VCaP (cell line): Measurements from ENCODE around the gene PTMA.

ENCODE experiments used
- H3K27ac ChIP-seq: fragments of 450-650 bp; 2 replicates; pipeline ENCODE4 v1.5.1; 2017
- TF ChIP-seq, protein P1 (sequence below): fragments of 450-650 bp; conservative IDR thresholded peaks from 2 replicates; pipeline ENCODE4 v1.5.1; 2017; ENCODE audit warnings: mild to moderate bottlenecking, moderate library complexity

The PTMA gene

DNA sequence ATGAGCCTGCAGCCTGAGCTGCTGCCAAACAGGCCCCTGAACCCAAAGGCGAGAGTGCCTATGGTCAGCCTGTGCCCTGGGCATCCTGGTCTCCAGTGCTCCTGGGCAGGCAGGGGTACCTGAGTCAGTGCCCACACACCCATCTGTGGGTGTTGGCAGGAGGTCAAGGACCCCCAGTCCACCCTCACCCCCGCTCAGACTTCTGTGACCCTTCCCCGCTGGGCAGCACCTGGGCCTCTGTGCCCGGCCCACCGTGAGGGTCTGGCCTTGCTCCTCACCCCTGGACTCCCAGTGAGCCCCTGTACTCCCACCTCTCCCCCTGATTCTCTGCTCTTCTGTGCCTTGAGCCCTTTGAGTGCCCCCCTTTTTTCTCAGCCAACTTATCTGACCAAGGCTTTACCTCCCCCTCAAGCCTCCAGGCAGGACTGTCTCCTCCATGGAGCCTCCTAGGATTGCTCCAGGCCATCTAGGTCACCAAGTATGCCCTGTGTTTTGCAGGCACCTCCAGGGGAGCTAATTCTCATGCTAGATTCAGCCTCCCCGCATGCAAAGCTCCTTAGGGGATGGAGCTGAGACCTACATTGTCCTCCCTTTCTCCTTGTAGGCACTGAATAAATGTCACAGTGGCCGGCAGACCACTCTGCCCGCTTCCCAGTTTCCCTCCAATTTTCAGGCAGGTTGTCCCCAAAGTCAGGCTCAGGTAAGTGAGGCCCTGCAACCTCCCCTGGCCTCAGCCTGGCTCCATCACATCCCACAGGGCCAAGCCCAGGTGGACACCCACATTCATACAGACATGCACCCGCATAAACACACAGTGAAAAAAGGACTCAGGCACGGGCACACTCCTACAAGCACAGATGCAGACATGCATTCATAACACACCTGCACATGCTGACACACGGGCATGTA, 21.9 kb upstream of the PTMA start:
- H3K27ac ChIP-seq, result no peak overlapping the region

DNA sequence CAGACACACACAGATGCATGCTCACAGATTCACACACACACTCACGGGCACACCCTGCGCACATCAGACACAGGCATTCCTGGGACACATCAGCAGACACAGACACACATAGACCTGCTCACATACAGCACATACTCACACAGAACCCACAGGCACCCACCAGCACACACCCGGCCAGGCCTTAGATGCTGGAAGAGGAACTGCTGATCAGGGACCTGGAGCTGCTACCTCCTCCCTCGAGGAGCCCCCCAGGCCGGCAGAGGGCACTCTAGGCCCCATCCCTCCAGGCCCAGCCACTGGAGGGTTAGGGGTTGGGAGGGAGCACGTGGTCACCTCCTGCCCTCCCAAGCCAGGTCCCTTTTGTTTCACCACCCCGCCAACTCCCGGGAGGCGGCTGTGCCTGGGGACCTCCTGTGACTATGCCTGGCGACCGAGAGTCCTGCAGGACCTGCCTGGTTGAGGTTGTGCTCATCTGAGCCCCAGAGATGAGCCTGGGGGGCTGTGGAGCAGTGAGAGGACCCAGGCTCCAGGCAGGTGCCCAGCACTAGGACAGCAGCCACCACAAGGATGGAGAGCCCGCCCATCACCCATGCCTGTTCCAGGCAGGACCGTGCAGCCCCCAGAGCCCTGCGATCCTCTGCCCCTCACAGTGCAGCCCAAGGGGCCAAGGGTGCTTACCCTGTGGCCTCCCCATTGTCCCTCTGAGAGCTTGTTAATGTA, 21.0 kb upstream of the PTMA start:
- TF ChIP-seq, protein P1, sequence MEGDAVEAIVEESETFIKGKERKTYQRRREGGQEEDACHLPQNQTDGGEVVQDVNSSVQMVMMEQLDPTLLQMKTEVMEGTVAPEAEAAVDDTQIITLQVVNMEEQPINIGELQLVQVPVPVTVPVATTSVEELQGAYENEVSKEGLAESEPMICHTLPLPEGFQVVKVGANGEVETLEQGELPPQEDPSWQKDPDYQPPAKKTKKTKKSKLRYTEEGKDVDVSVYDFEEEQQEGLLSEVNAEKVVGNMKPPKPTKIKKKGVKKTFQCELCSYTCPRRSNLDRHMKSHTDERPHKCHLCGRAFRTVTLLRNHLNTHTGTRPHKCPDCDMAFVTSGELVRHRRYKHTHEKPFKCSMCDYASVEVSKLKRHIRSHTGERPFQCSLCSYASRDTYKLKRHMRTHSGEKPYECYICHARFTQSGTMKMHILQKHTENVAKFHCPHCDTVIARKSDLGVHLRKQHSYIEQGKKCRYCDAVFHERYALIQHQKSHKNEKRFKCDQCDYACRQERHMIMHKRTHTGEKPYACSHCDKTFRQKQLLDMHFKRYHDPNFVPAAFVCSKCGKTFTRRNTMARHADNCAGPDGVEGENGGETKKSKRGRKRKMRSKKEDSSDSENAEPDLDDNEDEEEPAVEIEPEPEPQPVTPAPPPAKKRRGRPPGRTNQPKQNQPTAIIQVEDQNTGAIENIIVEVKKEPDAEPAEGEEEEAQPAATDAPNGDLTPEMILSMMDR, result peak; percentile 51
- H3K27ac ChIP-seq, result no peak overlapping the region

More for the DNA sequence above, 21.9 kb upstream of the PTMA start:
- TF ChIP-seq, protein P1, result no peak

DNA sequence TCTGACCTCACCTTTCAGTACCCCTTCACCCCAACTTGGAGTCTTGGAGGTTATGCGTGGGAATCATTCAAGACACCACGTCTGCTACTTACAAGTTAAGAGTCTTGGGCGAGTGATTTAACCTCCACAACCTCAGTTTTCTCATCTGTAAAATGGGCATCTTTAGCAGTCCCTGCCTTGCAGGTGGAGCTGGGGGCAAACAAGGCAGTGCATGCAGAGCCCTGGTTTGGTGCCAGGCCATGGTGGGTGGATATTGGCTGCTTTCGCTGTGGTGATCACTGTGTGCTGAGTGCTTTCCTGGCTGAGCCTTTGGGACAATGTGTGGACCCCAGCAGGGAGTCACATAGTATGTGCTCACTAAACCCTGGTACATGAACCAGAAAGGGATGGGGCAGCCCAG, 20.4 kb upstream of the PTMA start:
- no peak overlapping the region for H3K27ac ChIP-seq
- TF ChIP-seq, protein P1, result no peak

DNA sequence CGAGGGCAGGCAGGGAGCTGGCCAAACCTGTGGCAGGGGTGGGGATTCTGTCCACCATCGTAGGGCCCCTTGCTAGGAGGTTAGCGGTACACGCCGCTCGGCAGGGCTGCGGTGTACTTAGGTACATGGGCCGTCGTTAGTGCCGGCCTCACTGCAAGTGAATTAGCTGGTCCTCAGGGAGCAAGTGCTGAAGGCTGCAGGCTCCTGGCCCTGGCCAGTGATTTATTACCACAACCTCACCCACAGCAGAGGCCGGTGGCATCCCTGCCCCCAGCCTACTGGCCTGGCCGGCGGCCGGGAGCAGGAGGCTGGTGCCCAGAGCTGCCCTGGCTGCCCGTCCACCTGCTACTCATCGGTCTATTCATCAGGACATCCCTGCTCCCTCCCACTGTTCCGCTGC, 19.6 kb upstream of the PTMA start:
- TF ChIP-seq, protein P1, result no peak
- no peak overlapping the region for H3K27ac ChIP-seq

DNA sequence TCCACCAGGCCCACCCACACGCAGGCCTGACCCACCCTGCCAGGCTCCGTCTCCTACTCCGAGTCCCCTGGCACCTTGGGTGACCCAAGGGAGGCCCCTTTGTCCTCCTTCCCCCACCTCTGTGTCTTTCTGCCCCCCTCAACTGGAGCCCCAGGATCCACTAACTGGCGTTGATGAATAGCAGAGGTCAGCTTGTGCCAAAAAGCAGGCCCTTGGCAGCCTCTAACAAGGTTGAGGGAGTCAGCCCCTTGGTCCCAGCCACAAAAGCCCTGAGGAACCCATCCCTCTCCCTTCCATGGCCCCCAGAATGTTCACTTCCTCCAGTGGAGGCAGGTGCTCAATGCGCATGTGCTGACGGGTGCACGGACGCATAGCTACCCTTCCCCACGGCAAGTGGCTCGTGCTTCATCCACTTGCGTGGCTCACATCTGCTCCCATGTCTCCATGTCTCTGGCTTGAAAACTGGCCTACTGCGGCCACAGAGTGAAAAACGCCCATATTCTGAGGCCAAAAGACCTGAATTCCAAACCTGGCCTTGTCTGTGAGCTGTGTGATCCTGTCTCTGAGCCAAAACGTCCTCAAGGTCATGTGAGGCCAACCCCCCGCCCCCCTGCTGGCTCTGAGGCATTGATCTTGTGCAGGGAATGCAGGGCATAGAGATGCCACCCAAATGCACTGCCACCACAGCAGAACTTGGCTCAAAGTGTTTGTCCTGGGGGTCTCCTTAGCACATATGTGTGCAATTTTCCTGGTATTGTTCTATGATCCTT, 19.0 kb upstream of the PTMA start:
- TF ChIP-seq, protein P1, result no peak
- no peak overlapping the region for H3K27ac ChIP-seq

DNA sequence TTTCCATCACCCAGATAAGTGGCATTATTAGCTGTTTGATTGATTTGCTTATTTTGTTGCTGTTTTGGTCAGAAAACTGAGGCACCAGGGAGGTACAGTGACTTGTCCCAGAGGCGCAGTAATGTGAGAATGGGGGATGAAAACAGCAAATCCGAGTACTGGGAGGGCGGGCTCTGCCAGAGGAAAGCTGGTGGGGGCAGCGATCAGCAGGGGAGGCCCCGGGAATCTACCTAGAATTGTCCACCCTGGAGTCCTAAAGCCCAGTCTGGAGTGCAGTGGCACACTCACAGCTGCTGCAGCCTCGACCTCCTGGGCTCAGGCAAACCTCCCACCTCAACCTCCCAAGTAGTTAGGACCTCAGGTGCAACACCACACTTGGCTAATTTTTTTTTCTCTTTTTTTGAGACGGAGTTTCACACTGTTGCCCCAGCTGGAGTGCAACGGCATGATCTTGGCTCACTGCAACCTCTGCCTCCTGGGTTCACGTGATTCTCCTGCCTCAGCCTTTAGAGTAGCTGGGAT, 17.0 kb upstream of the PTMA start:
- no peak overlapping the region for H3K27ac ChIP-seq
- TF ChIP-seq, protein P1, result no peak

DNA sequence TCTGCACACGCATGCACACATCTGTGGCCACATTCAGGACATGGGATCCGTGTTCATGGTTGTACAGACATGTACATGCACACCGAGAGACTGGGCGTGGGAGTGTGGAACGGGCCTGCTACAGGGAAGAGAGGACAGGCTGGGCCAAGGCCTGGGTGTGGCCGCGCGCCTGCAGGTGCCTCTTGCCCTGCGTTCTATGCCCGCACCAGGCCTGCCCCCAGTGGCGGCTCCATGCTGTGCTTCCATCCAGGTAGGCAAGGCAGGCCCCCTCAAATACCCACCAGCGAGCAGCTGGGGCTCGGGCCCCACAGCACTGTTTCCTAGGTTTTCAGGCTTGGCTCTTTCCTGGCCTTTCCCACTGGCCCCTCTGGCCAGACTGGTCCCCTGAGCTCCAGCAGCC, 15.5 kb upstream of the PTMA start:
- TF ChIP-seq, protein P1, result no peak
- H3K27ac ChIP-seq, result no peak overlapping the region
